Measurements from ENCODE around the gene DCT. TPM values are rescaled to one million over a fixed set of nuclear protein-coding genes. Genes with fewer than 3 reads are reported as not detected.
"Not testable (repeated sequence)": the region's sequence is repeated elsewhere in the genome, so short reads cannot be mapped to it uniquely, and the experiment has no call there.

The DCT gene
- total RNA-seq, 1 experiment from 2014 or later, result not detected

DNA sequence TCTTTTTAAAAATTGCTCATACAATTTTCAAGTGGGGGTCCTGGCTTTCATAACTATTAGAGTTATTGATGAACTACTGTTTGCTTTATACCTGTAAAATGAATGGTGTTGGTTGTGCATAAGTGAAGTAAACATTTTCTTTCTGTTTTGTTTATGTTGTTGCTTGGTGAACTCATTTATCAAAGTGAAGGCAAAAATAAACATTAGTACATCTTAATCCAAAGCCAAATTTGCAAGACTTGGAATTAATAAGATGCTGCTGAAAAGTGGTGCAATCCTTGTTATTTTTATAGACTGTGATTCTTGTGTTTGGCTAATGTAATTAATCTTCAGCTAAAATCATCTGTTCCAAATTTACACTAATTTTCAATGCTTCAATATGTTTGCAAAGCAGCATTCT, 24.4 kb upstream of the DCT start:
- POLR2A ChIA-PET (ENCODE audit: unreplicated experiment), result no interaction called here

DNA sequence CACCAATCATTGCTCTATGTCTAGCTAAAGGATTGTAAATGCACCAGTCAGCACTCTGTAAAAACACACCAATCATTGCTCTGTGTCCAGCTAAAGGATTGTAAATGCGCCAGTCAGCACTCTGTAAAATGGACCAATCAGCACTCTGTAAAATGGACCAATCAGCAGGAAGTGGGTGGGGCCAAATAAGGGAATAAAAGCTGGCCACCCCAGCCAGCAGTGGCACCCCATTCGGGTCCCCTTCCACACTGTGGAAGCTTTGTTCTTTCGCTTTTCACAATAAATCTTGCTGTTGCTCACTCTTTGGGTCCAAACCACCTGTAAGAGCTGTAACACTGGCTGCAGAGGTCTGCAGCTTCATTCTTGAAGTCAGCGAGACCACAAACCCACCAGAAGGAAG, 19.3 kb upstream of the DCT start:
- H3K4me2 ChIP-seq; H3F3A ChIP-seq (ENCODE audit: insufficient read depth, low read depth); POLR2A ChIA-PET (ENCODE audit: unreplicated experiment); H3K27me3 ChIP-seq (ENCODE audit: insufficient read depth, low read depth); CTCF ChIA-PET; intact Hi-C loops (cut with micrococcal nuclease; ENCODE audit: unreplicated experiment); H3K4me1 ChIP-seq (replicated peaks; ENCODE audit: insufficient read depth); H3K9me2 ChIP-seq (ENCODE audit: insufficient read depth); H3K27ac ChIP-seq; H4K20me1 ChIP-seq (ENCODE audit: insufficient read depth); H3K36me3 ChIP-seq (ENCODE audit: low read depth); BruUV-seq (replicated peaks); DNase-seq; H3K4me3 ChIP-seq; H3K79me2 ChIP-seq (ENCODE audit: low read depth); H2AFZ ChIP-seq; H3K9me3 ChIP-seq (ENCODE audit: insufficient read depth, low read depth): not testable (repeated sequence)

More for the DNA sequence above, 24.4 kb upstream of the DCT start:
- intact Hi-C loops (cut with micrococcal nuclease; ENCODE audit: unreplicated experiment), result no loop called here
- no peaks in the 10 kb centered on the region for H3K4me1 ChIP-seq (replicated peaks; ENCODE audit: insufficient read depth)
- no peak overlapping the region for H2AFZ ChIP-seq
- no peaks in the 10 kb centered on the region for H3K9me2 ChIP-seq (ENCODE audit: insufficient read depth)
- H3K27ac ChIP-seq, result no peak overlapping the region
- H3K79me2 ChIP-seq (ENCODE audit: low read depth), result no peaks in the 10 kb centered on the region
- TF ChIP-seq, protein P1, sequence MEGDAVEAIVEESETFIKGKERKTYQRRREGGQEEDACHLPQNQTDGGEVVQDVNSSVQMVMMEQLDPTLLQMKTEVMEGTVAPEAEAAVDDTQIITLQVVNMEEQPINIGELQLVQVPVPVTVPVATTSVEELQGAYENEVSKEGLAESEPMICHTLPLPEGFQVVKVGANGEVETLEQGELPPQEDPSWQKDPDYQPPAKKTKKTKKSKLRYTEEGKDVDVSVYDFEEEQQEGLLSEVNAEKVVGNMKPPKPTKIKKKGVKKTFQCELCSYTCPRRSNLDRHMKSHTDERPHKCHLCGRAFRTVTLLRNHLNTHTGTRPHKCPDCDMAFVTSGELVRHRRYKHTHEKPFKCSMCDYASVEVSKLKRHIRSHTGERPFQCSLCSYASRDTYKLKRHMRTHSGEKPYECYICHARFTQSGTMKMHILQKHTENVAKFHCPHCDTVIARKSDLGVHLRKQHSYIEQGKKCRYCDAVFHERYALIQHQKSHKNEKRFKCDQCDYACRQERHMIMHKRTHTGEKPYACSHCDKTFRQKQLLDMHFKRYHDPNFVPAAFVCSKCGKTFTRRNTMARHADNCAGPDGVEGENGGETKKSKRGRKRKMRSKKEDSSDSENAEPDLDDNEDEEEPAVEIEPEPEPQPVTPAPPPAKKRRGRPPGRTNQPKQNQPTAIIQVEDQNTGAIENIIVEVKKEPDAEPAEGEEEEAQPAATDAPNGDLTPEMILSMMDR (conservative IDR thresholded peaks at IDR 0.05), result no peak
- TF ChIP-seq EZH2 (IDR thresholded peaks at IDR 0.05; ENCODE audit: low read depth), result no peak
- H3K36me3 ChIP-seq (ENCODE audit: low read depth), result no peaks in the 10 kb centered on the region
- H3F3A ChIP-seq (ENCODE audit: insufficient read depth, low read depth), result no peaks in the 10 kb centered on the region
- CTCF ChIA-PET, result no interaction called here
- H3K4me2 ChIP-seq, result no peak overlapping the region
- no peak overlapping the region for H3K4me3 ChIP-seq
- H3K27me3 ChIP-seq (ENCODE audit: insufficient read depth, low read depth), result no peaks in the 10 kb centered on the region
- DNase-seq, result no peak
- no TSS peak for BruUV-seq (replicated peaks)
- no peaks in the 10 kb centered on the region for H4K20me1 ChIP-seq (ENCODE audit: insufficient read depth)
- peaks cover 3% of the 10 kb centered on the region; the same call in 1 of the 2 replicates for H3K9me3 ChIP-seq (ENCODE audit: insufficient read depth, low read depth)

DNA sequence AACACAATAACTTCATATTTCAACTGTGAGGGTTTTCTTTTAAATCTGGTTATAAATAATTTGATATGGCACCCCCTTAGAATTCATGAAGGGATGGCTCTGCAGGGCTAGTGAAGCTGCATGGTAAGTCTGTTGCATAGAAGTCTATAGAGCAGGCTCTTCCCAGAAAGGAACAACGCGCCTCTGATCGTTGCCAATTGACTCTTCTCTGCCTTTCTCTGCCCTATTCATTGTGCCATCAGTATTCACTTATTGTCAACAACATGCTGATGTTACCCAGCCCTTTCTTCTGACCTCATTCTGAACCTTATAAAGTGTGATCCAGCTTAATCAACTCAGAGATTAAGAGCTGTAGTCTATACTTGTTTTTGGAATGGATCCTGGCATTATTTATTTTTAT, 16.3 kb upstream of the DCT start:
- intact Hi-C loops (cut with micrococcal nuclease; ENCODE audit: unreplicated experiment), result no loop called here
- Histone ChIP-seq H3K9me2 (ENCODE audit: insufficient read depth) (no peaks in the 10 kb centered on the region; the same call in 1 of the 2 replicates), H3K9me3 (ENCODE audit: insufficient read depth, low read depth) (peaks cover 3% of the 10 kb centered on the region; the same call in 1 of the 2 replicates), H3K4me2 (no peak overlapping the region), H3K36me3 (ENCODE audit: low read depth) (no peaks in the 10 kb centered on the region), H3K27me3 (ENCODE audit: insufficient read depth, low read depth) (no peaks in the 10 kb centered on the region), H3K4me3 (no peak overlapping the region), H3K27ac (no peak overlapping the region), H3K79me2 (ENCODE audit: low read depth) (no peaks in the 10 kb centered on the region), H2AFZ (no peak overlapping the region), H3K4me1 (replicated peaks; ENCODE audit: insufficient read depth) (no peaks in the 10 kb centered on the region), H3F3A (ENCODE audit: insufficient read depth, low read depth) (no peaks in the 10 kb centered on the region), H4K20me1 (ENCODE audit: insufficient read depth) (no peaks in the 10 kb centered on the region)
- ChIA-PET POLR2A (ENCODE audit: unreplicated experiment) (no interaction called here), CTCF (no interaction called here)
- no TSS peak for BruUV-seq (replicated peaks)
- no peak for DNase-seq
- TF ChIP-seq EZH2 (IDR thresholded peaks at IDR 0.05; ENCODE audit: low read depth), result no peak
- TF ChIP-seq, protein P1 (conservative IDR thresholded peaks at IDR 0.05), result no peak

DNA sequence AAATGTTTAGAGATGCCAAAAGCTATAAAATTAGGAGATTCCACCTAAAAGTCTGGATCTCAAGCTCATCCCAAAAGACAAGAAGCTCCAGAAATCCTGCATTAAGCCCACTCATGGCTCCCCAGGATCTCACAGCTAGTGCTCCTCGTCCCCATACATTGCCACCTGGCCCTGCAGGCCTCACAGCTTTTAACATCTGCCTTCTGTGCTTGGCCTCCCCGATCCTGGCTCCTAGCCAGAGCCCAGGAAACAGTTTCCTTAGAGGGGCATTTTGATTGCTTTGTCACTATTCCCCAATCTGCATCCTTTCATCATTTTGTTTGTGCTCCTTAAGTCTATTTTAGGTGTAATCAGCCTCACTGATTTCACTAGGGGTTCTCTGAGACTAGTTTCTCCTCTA, 14.5 kb upstream of the DCT start:
- no TSS peak for BruUV-seq (replicated peaks)
- no peak overlapping the region for H3K4me2 ChIP-seq
- H3F3A ChIP-seq (ENCODE audit: insufficient read depth, low read depth), result no peaks in the 10 kb centered on the region
- no peaks in the 10 kb centered on the region for H3K79me2 ChIP-seq (ENCODE audit: low read depth)
- H3K4me1 ChIP-seq (replicated peaks; ENCODE audit: insufficient read depth), result no peaks in the 10 kb centered on the region
- no peak overlapping the region for H2AFZ ChIP-seq
- no peaks in the 10 kb centered on the region for H3K36me3 ChIP-seq (ENCODE audit: low read depth)
- H3K9me2 ChIP-seq (ENCODE audit: insufficient read depth), result no peaks in the 10 kb centered on the region; the same call in 1 of the 2 replicates
- no peaks in the 10 kb centered on the region for H3K27me3 ChIP-seq (ENCODE audit: insufficient read depth, low read depth)
- no peaks in the 10 kb centered on the region for H4K20me1 ChIP-seq (ENCODE audit: insufficient read depth)
- TF ChIP-seq, protein P1 (conservative IDR thresholded peaks at IDR 0.05), result no peak
- TF ChIP-seq EZH2 (IDR thresholded peaks at IDR 0.05; ENCODE audit: low read depth), result no peak
- DNase-seq, result no peak
- POLR2A ChIA-PET (ENCODE audit: unreplicated experiment), result no interaction called here
- no peak overlapping the region for H3K27ac ChIP-seq
- CTCF ChIA-PET, result no interaction called here
- no peak overlapping the region for H3K4me3 ChIP-seq
- intact Hi-C loops (cut with micrococcal nuclease; ENCODE audit: unreplicated experiment), result no loop called here
- no peaks in the 10 kb centered on the region; the same call in 1 of the 2 replicates for H3K9me3 ChIP-seq (ENCODE audit: insufficient read depth, low read depth)
